Urothelium cell line (cell line): ENCODE measurements around the gene RXFP1.
A peak's percentile ranks its signal among the peaks of the same experiment; 100 is the strongest.
"Not testable (repeated sequence)": the region's sequence is repeated elsewhere in the genome, so short reads cannot be mapped to it uniquely, and the experiment has no call there.

Experiments
- DNase-seq: peaks from one replicate; pipeline ENCODE4 v3.0.0; 2011; ENCODE audit warnings: low spot score, mixed read lengths
- FAIRE-seq: peaks from 2 replicates; lab custom pipeline; 2011; peaks lifted over from hg19 to GRCh38; lab: Jason Lieb, UNC

Gene RXFP1

DNA sequence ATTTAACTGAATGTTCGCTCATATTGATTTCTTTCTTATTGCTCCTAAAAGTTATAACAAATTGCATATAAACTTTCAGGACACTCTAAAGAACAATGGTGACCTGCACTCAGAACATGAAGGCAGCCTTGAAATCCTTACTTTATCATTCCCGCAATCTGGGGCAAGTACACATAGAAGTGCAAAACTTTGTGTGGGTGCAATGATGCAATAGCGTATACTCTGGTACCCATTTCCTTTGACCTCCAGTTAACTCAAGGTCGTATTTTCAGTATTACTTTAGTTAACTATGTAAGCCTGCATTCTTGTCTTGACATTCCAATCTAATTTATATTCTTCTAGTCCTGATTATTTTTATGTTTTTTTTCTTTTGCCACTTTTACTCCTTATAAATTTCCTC is 85.3 kb downstream of the RXFP1 start:
- DNase-seq, result no peak
- FAIRE-seq, result no peak

DNA sequence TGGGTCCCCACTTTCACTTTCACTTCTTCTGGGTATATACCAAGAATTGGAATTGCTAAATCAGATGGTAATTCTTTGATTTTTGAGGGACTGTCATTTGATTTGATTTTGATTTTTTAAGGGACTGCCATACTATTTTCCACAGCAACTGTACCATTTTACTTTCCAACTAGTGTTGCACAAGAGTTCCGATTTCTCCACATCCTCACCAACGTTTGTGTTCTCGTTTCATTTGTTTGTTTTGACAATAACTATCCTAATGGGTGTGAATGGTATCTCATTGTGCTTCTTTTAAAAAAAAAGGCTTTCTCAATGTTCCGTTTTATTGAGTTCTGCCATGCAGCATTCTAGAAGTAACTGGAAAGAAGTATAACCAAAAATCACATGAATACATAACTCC is 87.4 kb downstream of the RXFP1 start:
- DNase-seq, result no peak
- FAIRE-seq, result no peak

DNA sequence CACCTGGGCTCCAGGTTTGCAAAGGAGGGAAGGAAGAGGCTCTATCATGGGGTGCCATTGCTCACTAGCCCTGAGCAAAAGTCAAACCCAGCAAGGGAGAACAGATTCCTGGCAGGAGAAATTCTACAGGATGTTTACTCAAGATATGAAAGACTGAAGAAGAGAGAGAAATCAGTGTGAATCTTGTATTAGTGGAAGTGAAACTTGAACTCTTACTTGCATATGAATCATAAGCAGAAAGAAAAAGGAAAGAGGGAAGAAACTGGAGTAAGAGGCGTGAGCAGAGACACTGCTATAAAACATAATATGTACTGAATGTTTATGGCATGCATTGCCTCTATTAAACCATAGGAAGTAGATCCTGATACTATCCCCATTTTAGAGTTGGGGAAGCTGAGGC is 89.1 kb downstream of the RXFP1 start:
- FAIRE-seq, result no peak
- no peak for DNase-seq

DNA sequence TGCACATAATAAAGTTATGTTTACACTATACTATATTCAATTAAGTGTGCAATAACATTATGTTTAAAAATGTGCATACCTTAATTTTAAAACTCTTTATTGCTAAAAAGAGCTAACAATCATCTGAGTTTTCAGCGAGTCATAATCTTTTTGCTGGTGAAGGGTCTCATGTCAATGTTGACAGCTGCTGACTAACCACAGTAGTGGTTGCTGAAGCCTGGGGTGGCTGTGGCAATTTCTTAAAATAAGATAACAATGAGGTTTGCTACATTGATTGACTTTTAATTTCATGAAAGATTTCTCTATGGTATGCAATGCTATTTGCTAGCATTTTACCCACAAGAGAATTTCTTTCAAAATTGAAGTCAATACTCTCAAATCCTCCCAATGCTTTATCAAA is 91.4 kb downstream of the RXFP1 start:
- no peak for DNase-seq
- FAIRE-seq, result no peak

DNA sequence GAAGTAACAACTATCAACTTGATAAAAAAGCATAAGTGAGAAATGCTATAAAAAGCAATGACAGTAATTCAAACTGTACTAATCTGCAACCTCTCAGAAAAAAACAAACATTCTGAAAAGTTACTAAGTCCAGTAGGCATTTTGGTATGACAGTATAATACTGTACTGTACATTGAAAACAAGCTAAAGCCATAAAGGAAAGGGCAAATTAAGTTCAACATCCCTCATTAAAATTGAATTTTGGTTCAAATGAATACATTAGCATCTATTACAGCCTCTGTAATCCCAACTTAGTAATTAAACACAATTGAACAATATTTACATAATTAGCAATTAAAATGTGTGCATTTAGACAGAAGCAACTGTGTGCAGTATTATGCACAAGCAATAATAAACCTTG is 96.3 kb downstream of the RXFP1 start:
- FAIRE-seq (no peak), DNase-seq (no peak)

DNA sequence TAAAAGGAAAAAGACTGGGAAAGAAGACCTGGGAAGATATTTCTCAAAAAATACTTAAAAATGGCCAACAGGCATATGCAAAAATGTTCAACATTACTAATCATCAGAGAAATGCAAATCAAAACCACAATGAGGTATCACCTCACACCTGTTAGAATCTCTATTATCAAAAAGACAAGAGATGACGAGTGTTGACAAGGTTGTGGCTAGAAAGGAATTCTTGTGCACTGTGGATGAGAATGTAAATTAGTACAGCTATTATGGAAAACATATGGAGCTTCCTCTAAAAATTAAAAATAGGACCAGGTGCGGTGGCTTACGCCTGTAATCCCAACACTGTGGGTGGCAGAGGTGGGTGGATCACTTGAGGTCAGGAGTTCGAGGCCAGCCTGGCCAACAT is 100.0 kb downstream of the RXFP1 start:
- FAIRE-seq, result no peak
- no peak for DNase-seq

DNA sequence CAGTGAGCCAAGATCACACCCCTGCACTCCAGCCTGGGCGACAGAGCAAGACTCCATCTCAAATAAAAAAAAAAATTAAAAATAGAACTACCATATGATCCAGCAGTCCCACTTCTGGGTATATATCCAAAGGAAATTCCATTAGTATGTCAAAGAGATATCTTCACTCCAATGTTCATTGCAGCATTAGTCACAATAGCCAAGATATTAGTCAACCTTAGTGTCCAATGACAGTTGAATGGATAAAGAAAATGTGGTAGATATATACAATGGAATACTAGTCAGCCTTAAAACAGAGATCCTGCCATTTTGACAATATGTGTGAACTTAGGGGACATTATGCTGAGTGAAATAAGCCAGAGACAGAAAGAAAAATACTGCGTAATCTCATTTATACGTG is 100.6 kb downstream of the RXFP1 start:
- FAIRE-seq (no peak), DNase-seq (no peak)

DNA sequence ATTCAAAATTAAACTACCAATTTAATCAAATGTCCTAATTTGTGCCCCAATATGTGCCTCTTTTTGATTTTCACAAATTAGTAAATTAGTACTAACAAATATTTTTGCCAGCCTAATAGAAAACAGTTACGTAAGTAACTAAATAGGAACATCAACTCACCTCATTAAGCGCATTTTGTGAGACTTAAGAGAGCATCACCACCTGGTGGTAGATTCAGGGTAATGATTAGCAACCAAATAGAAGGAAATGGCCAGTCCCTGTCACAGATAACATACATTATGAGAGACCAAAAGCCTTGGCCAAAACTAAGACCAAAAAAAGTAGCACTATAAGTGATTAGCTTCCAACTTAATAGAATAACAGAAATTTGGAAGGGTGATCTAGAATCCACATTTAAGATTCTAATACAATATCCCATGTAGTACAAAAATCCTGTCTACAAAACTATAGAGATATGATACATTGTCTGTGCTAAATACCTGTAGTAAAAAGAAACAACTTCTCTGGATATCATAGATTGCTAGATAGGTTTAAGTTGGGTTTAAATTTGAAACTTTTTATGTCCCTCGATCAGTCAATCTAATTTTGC is 103.3 kb downstream of the RXFP1 start:
- FAIRE-seq (no peak), DNase-seq (peak; percentile 12)

DNA sequence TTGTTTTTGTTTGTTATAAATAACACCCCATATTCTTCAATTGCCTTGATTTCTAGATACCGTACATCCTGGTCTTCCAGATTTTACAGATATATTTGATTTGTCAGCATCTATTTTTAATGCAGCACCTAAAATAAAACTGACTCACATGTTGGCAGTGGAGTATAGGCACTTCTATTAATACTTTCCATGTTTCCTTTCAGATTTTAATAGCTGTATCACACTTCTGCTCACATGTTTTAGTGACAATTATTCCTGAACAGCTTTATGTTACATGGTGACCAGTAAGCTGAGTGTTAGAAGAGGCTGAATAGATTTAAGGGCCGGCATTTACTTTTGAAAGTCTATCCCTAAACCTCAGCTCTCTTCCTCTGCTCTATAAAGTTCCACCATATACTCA is 103.9 kb downstream of the RXFP1 start:
- DNase-seq, result no peak
- FAIRE-seq, result no peak

DNA sequence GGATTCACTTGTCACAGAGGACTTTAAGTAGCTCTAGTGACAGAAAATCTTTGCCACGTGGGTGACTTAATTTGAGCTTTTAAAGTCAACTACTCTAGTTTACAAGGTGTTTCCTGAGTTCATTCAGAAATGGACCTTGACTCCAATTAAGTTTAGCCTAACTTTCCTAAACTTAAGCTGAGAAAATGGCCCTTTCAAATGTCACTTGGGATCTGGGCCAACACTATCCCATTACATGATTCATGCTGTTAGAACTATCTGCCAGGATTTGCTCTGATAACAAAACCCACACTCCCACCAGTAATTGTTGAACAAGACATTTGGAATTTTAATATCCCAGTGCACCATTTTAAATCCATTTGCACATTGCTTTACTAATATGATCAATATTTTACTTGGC is 109.2 kb downstream of the RXFP1 start:
- no peak for FAIRE-seq
- peak; percentile 11 for DNase-seq

DNA sequence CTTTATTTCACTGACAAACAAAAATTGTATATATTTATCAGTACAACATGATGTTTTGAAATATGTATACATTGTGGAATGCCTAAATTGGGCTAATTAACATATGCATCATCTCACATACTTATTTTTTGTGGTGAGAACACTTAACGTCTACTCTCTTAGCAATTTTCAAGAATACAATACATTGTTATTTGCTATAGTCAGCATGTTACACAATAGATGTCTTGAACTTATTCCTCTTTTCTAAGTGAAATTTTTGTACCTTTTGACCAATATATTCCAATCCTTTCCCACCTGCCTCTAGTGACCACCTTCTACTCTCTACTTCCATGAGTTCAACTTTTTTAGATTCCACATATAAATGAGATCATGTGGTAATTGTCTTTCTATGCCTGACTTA is 114.9 kb downstream of the RXFP1 start:
- no peak for FAIRE-seq
- no peak for DNase-seq

DNA sequence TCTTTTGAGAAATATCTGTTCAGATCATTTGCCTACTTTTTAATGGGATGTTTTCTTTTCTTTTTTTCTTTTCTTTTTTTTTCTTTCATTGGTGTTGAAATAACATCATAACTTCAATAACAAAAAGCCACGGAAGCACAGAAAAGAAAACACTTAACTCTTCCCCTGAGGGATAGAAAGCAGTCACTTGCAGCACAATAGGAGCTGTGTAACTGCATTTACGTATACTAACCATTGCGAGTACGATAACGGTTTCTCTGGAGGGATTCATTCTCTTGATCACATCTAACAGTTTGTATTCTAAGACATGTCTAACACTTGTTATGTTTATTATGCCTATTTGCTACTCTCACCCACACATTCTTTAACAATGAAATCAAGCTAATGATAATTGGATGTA is 122.7 kb downstream of the RXFP1 start:
- DNase-seq (no peak), FAIRE-seq (no peak)

DNA sequence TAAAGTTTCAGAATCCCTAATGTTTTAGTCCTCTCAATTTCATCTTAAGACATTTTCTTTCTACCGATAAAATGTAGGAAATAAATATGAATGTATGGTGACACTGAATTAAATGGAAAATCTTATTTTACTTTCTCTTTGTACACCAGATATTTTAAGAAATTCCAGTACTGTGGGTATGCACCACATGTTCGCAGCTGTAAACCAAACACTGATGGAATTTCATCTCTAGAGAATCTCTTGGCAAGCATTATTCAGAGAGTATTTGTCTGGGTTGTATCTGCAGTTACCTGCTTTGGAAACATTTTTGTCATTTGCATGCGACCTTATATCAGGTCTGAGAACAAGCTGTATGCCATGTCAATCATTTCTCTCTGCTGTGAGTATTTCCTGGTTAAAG is 123.1 kb downstream of the RXFP1 start:
- DNase-seq (no peak), FAIRE-seq (no peak)

DNA sequence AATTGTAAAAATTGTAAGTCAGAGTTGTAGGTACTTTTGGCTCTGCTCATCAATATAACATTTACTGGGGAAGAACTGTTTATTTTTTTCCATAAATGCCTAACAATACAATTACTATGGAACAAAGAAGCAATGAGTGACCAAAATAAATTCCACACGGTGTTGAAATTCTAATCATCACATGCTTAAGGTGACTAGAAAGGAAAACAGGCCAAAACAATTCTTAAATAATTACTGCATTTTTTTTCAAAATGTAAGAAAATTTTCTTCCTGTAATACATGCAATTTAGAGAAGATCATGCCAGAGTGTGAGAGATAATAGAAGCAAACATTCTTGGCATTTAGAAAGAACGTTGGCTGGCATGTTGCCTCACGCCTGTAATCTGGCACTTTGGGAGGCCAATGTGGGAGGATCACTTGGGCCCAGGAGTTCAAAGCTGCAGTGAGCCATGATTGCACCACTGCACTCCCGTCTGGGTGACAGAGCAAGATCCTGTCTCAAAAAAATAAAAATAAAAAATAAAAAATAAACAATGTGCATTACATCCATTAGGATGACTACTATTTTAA is 127.5 kb downstream of the RXFP1 start:
- DNase-seq (no peak), FAIRE-seq (no peak)

DNA sequence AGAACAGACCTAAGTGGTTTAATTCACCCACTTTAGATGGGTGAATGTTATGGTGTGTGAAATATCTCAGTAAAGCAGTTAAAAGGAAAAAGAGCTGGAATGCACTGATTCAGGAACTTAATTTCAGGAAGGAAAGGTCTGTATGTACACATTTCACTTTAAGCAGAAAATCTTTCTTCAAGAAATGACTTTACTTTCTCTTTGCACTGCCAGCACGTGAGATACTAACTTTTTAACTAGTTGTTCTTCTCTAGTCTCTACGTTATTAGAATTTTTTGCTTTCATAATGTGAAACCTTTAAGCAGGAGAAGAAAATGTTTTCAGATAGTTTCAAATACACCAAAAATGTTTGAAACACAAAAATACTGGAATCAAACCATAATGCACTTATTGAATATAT is 131.2 kb downstream of the RXFP1 start:
- DNase-seq (no peak), FAIRE-seq (no peak)

DNA sequence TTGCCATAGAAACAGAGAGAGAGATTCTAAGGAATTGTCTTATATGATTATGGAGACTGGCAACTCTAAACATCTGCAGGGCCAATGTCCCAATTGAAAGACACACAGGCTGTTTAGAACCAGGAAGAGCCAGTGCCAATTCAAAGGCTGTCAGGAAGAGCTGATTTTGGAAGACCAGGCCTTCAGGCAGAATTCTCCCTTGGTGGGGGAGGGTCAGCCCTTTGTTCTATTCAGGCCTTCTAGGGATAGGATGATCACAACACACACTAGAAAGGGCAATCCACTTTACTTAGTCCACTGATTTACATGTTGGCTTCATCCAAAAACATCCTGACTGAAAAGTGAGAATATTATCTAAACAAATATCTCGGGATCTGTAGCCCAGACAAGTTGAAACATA is 134.8 kb downstream of the RXFP1 start:
- DNase-seq (no peak), FAIRE-seq (no peak)

DNA sequence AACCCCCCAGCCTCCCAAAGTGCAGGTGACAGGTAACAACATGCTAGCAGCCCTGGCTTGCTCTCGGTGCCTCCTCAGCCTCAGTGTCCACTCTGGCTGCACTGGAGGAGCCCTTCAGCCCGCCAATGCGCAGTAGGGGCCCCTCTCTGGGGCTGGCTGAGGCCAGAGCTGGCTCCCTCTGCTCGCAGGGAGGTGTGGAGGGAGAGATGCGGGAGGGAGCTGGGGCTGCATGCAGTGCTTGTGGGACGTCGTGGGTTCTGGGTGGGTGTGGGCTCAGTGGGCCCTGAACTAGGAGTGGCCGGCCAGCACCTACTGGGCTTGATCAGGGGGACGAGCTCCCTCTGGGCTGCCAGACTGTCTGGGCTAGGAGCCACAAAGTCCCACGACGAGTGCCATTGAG is 135.6 kb downstream of the RXFP1 start:
- no peak for FAIRE-seq
- no peak for DNase-seq

DNA sequence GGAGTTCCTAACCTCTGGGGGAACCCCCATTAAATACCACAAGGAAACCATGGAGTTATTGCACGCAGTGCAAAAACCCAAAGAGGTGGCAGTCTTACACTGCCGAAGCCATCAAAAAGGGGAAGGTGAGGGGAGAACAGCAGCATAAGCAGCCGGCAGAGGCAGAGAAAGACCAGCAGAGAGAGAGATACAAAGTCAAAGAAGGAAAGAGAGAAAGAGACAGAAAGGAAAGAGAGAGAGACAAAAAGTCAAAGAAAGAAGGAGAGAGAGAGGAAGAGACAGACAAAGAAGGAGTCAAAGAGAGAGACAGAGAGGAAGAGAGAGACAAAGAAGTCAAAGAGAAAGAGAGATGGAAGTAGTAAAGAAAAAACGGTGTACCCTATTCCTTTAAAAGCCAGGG is 141.6 kb downstream of the RXFP1 start:
- not testable (repeated sequence) for DNase-seq, FAIRE-seq

DNA sequence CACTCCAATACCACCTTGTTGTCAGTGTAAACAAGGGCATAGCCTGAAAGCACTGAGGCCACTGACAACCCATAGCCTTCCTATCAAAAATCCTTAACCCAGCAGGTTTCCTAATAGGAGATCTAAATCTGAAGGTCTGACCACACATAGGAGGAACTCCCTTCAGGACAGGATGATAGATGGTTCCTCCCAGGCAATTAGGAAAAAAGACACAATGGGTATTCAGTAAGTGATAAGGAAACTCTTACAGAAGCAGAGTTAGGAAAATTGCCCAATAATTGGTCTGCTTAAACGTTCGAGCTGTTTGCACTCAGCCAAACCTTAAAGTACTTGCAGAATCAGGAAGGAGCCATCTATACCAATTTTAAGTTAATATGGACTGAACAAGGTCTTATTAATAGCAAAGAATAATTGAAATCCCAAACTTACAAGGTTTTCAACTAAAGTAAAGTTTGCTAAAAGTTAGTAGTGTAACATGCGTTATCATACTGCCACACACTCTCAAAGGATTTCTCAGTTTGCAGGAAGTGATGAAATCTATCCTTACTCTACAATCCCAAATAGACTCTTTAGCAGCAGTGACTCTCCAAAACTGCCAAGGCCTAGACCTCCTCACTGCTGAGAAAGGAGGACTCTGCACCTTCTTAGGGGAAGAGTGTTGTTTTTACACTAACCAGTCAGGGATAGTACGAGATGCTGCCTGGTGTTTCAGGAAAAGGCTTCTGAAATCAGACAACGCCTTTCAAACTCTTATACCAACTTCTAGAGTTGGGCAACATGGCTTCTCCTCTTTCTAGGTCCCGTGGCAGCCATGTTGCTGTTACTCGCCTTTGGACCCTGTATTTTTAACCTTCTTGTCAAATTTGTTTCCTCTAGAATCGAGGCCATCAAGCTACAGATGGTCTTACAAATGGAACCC is 142.3 kb downstream of the RXFP1 start:
- not testable (repeated sequence) for FAIRE-seq, DNase-seq

DNA sequence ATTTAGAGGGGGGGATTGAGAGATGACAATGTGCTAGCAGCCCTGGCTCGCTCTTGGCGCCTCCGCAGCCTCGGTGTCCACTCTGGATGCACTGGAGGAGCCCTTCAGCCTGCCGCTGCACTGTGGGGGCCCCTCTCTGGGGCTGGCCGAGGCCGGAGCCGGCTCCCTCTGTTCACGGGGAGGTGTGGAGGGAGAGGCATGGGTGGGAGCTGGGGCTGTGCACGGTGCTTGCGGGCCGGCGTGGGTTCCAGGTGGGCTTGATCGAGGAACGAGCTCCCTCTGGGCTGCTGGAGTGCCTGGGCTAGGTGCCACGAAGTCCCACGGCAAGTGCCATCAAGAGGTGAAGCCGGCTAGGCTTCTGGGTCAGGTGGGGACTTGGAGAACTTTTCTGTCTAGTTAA is 143.1 kb downstream of the RXFP1 start:
- FAIRE-seq (no peak), DNase-seq (no peak)

DNA sequence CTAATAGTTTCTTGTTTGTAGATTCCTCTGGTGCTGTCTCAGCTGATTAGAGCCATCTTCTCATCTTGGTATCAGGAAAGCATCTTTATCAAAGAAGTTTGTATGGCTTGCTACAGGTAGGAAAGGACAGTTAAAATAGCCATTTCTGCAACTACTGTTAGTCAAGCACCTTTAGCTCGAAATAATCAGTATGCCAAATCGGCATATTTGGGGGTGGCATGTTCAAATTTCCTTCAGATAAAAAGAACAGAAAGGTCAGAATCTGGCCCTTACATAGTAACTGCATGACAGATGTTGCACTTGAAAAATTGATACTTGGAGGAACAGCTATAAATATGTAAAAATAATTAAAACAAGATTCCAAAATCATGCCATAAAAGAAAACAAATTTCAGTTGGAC is 145.2 kb downstream of the RXFP1 start:
- DNase-seq (no peak), FAIRE-seq (no peak)

DNA sequence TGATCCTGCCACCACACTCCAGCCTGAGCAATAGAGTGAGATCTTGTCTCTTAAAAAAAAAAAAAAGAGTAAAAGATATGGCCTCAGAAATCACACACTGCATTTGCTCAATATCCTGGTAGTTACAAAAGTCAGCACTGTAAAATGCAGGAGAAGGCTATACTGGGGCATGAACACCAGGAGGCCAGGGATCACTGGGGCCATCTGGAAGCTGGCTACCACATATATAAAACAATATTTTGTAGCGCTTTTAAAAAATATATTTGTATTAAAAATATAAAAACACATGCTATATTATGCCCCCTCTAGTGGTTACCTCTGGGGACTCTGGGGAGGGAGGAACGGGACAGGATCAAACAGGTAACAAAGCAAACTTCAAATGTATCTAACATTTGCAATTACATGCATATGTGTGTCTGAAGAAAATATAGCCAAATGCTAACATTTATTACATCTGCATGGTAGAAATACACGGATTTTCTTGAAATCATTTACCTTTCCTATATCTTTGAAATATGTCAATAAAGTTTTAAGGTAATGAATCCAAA is 146.0 kb downstream of the RXFP1 start:
- DNase-seq, result peak; percentile 23
- no peak for FAIRE-seq
